Keratinocyte (primary cell): ENCODE data around the gene DCXR.

Experiments used
- EZH2 ChIP-seq: IDR thresholded peaks from one replicate; pipeline ENCODE4 v1.6.1; 2012; ENCODE audit warnings: inconsistent platforms, mild to moderate bottlenecking, low read length, moderate library complexity
- TF ChIP-seq, protein P1 (sequence below), 3 experiments: IDR thresholded peaks in 1 of 3; conservative IDR thresholded peaks in 1 of 3; optimal IDR thresholded peaks in 1 of 3; 2 replicates in 2 of 3; 3 replicates in 1 of 3; pipeline versions ENCODE3 to v1.5.1; 2011; ENCODE audit warnings: low read length in 3 of 3, mild to moderate bottlenecking in 3 of 3, moderate library complexity in 2 of 3, control low read depth in 1 of 3, inconsistent platforms in 1 of 3; ENCODE audit not compliant: insufficient read depth in 2 of 3; ENCODE audit errors: extremely low read depth in 1 of 3

GRCh38 chr17:82008941-82009405, 28.5 kb downstream of the DCXR start:
- TF ChIP-seq, protein P1, sequence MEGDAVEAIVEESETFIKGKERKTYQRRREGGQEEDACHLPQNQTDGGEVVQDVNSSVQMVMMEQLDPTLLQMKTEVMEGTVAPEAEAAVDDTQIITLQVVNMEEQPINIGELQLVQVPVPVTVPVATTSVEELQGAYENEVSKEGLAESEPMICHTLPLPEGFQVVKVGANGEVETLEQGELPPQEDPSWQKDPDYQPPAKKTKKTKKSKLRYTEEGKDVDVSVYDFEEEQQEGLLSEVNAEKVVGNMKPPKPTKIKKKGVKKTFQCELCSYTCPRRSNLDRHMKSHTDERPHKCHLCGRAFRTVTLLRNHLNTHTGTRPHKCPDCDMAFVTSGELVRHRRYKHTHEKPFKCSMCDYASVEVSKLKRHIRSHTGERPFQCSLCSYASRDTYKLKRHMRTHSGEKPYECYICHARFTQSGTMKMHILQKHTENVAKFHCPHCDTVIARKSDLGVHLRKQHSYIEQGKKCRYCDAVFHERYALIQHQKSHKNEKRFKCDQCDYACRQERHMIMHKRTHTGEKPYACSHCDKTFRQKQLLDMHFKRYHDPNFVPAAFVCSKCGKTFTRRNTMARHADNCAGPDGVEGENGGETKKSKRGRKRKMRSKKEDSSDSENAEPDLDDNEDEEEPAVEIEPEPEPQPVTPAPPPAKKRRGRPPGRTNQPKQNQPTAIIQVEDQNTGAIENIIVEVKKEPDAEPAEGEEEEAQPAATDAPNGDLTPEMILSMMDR (optimal IDR thresholded peaks at IDR 0.05 in 1 of 3, IDR thresholded peaks at IDR 0.05 in 1 of 3, conservative IDR thresholded peaks at IDR 0.05 in 1 of 3; ENCODE audit: extremely low read depth in 1 of 3, insufficient read depth in 2 of 3, low read length in 3 of 3): no peak
- TF ChIP-seq EZH2: no peak
